Uterus (tissue), 4 donors: Measurements from ENCODE around the gene USP30. TPM values are rescaled to one million over a fixed set of nuclear protein-coding genes. Genes with fewer than 3 reads are reported as not detected.

Source experiments
- DNase-seq, 2 donors: peaks; one replicate each; pipeline ENCODE4 v3.0.0-alpha.2; 2019 to 2020
- H3K27ac ChIP-seq, 2 donors: fragments of 200-600 bp; sonication (generic); 1 replicate in 1 of 2; 2 replicates in 1 of 2; pipeline ENCODE4 v1.5.1; 2016 to 2018
- H3K27me3 ChIP-seq, 2 donors: fragments of 200-600 bp; sonication (generic); one replicate each; pipeline ENCODE4 v1.5.1; 2018 to 2019; ENCODE audit warnings: control low read depth in 1 of 2
- H3K36me3 ChIP-seq, 2 donors: fragments of 200-600 bp; sonication (generic); one replicate each; pipeline ENCODE4 v1.5.1; 2019; ENCODE audit warnings: control low read depth in 1 of 2
- H3K4me1 ChIP-seq, 2 donors: fragments of 200-600 bp; sonication (generic); one replicate each; pipeline ENCODE4 v1.5.1; 2018 to 2019; ENCODE audit warnings: control low read depth in 1 of 2
- H3K4me3 ChIP-seq, 2 donors: fragments of 200-600 bp; sonication (generic); 1 replicate in 1 of 2; 2 replicates in 1 of 2; pipeline ENCODE4 v1.5.1; 2018 to 2019; ENCODE audit warnings: mild to moderate bottlenecking in 1 of 2
- H3K9me3 ChIP-seq, 2 donors: fragments of 200-600 bp; sonication (generic); one replicate each; pipeline ENCODE4 v1.5.1; 2019; ENCODE audit warnings: control low read depth in 1 of 2
- CTCF ChIP-seq, 4 experiments: fragments of 200-600 bp in 2 of 4; fragments of 450-650 bp in 2 of 4; sonication (generic) in 2 of 4; IDR thresholded peaks; one replicate each; pipeline ENCODE4 v1.5.1; 2016 to 2019; ENCODE audit warnings: antibody characterized with exemption in 4 of 4, mild to moderate bottlenecking in 2 of 4, moderate library complexity in 1 of 4
- POLR2A ChIP-seq, 2 donors: fragments of 450-650 bp; IDR thresholded peaks; one replicate each; pipeline ENCODE4 v1.6.1; 2016; ENCODE audit warnings: antibody characterized with exemption in 2 of 2, mild to moderate bottlenecking in 1 of 2, moderate library complexity in 1 of 2
- intact Hi-C: fragments of 100-400 bp; cut with DNase I; formaldehyde crosslinking; loops from one replicate; pipeline ENCODE4 v1.15.1; 2023; ENCODE audit warnings: low total_unique reads
- total RNA-seq, 4 donors: library from RNA; depleted of rRNA in 3 of 4; stranded (reverse); fragments of >200 nt in 3 of 4; gene quantifications; one replicate each; pipeline versions ENCODE4 v1.1.0 to v1.2.4, GENCODE V29; 2014 to 2023
- donor health status: DM: yes; HTN: yes; CAD: no.

Gene USP30
- total RNA-seq, result 10 to 100 TPM in 3 of 4 donors, 1 to 10 TPM in 1; 4.1 to 20.2 (median 14.9) TPM

GRCh38 chr12:109052414-109053323, at the start of gene USP30:
Gene USP30, plus strand, starts transcription at chr12:109052576. Its CDS starts 103 bp downstream, at chr12:109052679.
- Histone ChIP-seq H3K9me3 (no peaks in the 10 kb centered on the region), H3K27ac (peak within 1 kb of the TSS; percentile 79 to 84), H3K4me1 (no peaks in the 10 kb centered on the region), H3K36me3 (no peaks in the 10 kb centered on the region), H3K4me3 (peak within 1 kb of the TSS; percentile 91 to 97), H3K27me3 (no peaks in the 10 kb centered on the region)
- peak in 2 of 4 experiments; percentile 34 to 37 for TF ChIP-seq CTCF (IDR thresholded peaks at IDR 0.05)
- TF ChIP-seq POLR2A (IDR thresholded peaks at IDR 0.05), result peak in 1 of 2 donors; percentile 41
- peak; percentile 80 to 83 for DNase-seq
- intact Hi-C loops, result no loop called here

GRCh38 chr12:109004017-109004416, 48.4 kb upstream of the USP30 start:
- intact Hi-C loops, result no loop called here
- no peak for DNase-seq
- no peaks in the 10 kb centered on the region for H3K9me3 ChIP-seq
- no peaks in the 10 kb centered on the region for H3K36me3 ChIP-seq
- H3K27me3 ChIP-seq, result no peaks in the 10 kb centered on the region
- no peak overlapping the region for H3K27ac ChIP-seq
- TF ChIP-seq POLR2A (IDR thresholded peaks at IDR 0.05), result no peak
- no peak for TF ChIP-seq CTCF (IDR thresholded peaks at IDR 0.05)
- H3K4me3 ChIP-seq, result no peak overlapping the region
- no peaks in the 10 kb centered on the region for H3K4me1 ChIP-seq

- no peak for DNase-seq
- no peaks in the 10 kb centered on the region for H3K9me3 ChIP-seq
- no peak overlapping the region for H3K27ac ChIP-seq
- no peaks in the 10 kb centered on the region for H3K36me3 ChIP-seq
- H3K4me1 ChIP-seq, result no peaks in the 10 kb centered on the region
- TF ChIP-seq POLR2A (IDR thresholded peaks at IDR 0.05), result no peak
- TF ChIP-seq CTCF (IDR thresholded peaks at IDR 0.05), result no peak
- no peaks in the 10 kb centered on the region for H3K27me3 ChIP-seq
- no peak overlapping the region for H3K4me3 ChIP-seq
- intact Hi-C loops, result no loop called here
Measured at GRCh38 chr12:109009766-109010165, 42.6 kb upstream of the USP30 start.

GRCh38 chr12:109010259-109010658, 42.1 kb upstream of the USP30 start:
- DNase-seq, result no peak
- H3K4me1 ChIP-seq, result no peaks in the 10 kb centered on the region
- no peak overlapping the region for H3K27ac ChIP-seq
- TF ChIP-seq CTCF (IDR thresholded peaks at IDR 0.05), result no peak
- no peaks in the 10 kb centered on the region for H3K9me3 ChIP-seq
- intact Hi-C loops, result no loop called here
- H3K36me3 ChIP-seq, result no peaks in the 10 kb centered on the region
- no peaks in the 10 kb centered on the region for H3K27me3 ChIP-seq
- H3K4me3 ChIP-seq, result no peak overlapping the region

GRCh38 chr12:109014984-109015765, 37.2 kb upstream of the USP30 start:
- intact Hi-C loops, result no loop called here
- H3K36me3 ChIP-seq, result no peaks in the 10 kb centered on the region
- no peak for DNase-seq
- TF ChIP-seq CTCF (IDR thresholded peaks at IDR 0.05), result no peak
- TF ChIP-seq POLR2A (IDR thresholded peaks at IDR 0.05), result no peak
- H3K27ac ChIP-seq, result no peak overlapping the region
- H3K4me3 ChIP-seq, result no peak overlapping the region
- H3K27me3 ChIP-seq, result no peaks in the 10 kb centered on the region
- no peaks in the 10 kb centered on the region for H3K9me3 ChIP-seq
- no peaks in the 10 kb centered on the region for H3K4me1 ChIP-seq
